SIG-M5 treated with dmso at 0.1 percent for 504 hours (cell line): ENCODE measurements around the gene R3HDM2.

Experiments used
- DNase-seq: peaks from one replicate; lab custom pipeline; 2025; ENCODE audit not compliant: unreplicated experiment; lab: John Stamatoyannopoulos, UW

Gene R3HDM2

DNA sequence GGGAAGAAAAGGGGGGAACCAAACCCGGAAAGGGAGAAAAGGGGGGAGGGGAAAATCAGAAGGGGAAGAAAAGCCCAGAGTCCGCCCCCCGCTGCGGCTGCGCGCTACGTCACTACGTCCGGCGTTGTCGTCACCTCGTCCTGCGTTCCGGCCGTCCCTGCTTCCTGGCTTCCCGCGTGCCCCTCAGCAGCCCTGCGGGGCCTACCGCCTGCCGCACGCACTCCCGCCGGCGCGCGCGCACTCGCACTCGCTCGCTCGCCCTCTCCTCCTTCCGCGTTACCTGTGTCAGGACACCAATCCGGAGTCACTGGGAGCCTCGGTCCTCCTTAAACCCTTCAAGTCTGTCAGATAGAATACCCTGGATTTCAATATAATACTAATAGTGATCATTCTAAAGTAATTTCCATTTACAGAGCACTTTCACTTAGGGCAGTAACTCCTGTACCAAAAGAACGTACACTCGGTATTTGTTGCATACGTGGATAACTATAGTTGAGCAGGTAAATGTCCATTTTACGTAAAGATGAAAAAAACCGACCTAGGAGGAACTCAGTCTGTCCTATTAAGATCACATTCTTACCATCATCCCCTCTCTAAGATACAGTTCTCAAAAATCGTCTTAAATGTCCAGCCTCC, at the start of gene R3HDM2:
Gene R3HDM2 (minus strand): TSS at position 113 of the 636 bp plus-strand sequence. CDS start 120,615 bp downstream, outside the sequence.
- DNase-seq = peak; percentile 98

DNA sequence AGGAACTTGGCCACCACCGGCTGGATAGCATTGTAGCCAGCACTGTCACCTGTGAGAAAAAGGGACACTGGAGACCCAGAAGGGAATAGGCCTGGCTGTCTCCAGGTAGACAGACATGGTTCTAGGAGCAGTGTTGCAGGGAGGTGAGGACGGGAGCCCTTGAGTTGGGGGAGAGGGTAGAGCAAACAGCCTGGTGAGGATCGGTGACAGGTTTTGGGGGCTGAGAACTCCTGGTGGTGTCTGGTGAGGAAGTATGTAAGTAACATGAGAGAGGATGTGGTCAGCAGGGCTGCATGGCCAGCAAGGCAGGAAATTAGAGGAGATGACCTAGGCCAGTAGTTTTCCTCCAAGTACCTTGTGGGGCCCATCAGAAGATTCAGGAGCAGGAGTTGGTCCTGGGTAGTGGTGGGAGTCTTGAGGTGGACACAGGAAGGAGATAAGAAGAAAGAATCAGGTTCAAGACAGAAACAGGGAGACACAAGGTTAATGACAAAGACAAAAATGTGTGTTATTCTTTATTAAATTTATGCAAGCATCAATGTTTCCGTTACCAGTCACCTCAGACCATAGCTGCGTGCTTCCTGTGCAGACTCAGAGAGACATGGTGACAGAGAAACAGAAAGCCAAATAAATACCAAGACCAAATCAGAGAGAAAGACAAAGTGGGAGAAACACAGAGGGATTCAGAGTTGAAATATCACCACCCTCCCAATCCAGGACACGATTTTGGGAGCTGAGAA, 48.7 kb upstream of the R3HDM2 start, which contains the start of gene ARHGAP9:
Gene ARHGAP9 (minus strand): TSS at position 491 of the 740 bp plus-strand sequence. CDS start 460 bp downstream, at position 31.
- no peak for DNase-seq

DNA sequence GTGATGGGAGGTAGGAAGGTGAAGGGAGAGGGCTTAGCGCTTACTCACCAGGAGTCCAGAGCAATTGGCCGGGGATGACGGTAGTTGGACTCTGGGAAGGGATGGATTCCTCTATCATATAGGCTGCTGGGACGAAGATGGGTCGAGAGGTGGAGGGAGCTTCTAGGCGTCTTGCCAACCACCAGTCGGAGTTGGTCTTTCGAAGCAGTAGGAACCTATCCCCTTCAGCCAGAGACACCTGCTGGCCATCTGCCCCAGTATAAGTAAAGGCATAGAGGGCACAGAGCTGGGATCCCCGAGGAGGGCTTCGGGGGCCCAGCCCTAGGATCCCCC, 48.2 kb upstream of the R3HDM2 start:
- no peak for DNase-seq

DNA sequence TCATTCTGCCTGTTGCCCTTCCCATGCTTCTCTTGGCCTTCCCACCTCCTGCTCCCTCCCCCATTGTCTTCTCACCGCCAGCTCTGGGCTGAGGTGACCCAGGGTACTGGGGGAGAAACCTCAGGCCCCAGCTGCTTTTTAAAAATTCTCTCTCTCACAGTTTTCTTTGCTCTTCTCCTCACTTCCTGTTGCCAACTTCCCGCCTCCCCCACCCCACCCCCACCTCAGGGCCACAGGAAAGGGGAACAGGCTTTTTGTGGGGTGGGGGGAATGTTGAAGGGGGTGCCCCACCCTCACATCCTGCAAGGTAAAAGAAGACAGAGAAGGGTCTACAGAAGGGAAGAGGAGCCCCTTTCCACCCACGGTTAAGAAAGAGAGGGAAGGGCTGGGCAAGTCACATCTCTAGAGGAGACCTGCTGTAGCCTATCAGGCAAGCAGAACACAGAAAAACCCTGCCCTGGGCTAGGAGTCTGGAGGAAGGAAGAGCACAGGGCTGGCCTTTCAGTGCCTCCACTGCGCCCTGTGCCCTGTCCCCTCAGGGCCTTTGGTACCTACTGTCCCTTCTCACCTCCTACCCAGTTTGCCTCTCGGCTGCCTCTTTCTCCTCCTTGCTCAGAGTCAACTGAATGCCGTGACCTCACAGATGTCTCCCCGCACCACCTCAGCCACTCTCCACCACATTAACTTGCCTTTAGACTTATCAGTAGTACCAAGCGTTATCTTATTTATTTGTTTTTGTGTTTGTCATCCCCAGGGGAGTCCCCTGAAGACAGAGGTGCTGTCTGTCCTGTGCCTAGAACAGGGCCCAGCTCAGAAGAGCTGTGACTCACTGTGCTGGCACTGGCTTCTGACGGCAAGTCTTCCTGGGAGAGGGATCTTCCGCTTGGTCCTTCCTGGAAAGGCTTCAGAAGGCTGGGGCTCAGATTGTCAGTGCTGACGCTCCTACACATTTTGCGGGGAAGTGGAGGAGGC, 47.2 kb upstream of the R3HDM2 start:
- DNase-seq = peak; percentile 68

DNA sequence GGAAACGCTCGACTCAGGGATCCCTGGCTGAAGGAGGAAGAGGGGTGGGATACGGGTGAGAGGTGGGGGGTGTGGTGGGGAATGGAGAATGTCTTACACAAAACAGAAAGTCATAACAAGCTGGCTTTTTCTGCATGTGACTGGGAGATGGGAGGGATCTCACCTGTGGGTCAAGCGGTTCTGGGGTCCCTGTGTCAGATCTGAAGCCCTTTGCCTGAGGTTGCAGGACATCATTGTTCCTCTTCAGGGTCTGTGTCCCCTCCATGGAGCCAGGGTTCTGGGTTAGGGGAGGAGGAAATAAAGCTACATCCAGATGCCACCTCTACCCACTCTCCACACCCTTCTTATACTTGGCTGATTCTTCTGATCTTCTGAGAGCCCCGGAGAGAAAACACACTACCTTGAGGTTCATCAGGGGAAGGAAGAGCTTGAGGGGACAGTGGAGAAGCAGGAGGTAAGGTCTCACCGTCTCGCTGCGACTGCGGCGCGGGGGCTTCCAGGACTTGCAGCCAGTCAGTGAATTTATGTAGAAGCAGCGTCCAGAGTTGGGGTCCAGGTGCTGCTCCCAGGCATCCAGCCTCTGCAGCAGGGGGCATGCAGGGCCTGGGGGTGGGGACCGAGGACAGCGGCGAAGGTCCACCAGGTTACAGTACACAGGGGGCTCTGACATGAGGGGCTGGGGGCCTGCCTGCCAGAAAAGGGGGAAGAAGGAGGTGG, 46.3 kb upstream of the R3HDM2 start:
- DNase-seq = no peak

DNA sequence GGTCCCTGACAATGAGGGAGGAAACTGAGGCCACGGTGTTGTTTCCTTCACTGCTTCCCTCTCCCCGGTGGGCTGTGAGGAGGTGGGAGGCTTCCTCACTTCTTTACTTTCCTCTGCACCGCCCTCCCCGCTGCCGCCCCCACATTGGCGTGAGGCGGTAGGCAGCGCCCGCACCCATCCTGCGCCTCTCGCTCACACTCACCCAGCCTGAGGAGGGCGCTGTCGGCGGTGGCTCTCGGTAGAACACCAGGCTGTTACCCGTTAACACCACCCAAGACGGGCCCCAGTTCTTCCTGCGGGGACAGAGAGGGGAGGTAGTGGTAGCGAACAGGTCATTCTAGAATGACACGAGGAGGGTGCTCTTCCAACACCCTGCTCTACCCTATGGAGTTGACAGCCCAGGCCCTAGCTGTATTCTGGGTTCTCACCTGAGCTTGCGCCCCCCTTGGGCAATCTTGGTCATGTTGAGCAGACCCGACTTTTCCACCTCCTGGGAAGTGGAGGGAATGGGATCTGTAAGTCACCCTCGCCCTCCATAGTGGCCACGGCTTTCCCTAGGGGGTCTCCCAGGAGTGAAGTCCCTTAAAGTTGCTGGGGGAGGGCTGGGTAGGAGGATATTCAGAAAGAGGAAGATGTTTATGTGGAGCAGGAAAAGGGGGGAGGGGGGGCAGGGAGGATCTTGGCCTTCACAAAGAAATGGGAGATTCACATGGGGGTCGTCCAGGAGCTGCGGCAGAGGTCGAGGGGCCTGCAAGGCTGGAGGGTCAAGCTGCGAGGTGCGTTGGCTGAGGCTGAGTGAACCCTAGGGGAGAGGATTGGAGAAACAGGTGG, 45.5 kb upstream of the R3HDM2 start:
- peak; percentile 29 for DNase-seq

DNA sequence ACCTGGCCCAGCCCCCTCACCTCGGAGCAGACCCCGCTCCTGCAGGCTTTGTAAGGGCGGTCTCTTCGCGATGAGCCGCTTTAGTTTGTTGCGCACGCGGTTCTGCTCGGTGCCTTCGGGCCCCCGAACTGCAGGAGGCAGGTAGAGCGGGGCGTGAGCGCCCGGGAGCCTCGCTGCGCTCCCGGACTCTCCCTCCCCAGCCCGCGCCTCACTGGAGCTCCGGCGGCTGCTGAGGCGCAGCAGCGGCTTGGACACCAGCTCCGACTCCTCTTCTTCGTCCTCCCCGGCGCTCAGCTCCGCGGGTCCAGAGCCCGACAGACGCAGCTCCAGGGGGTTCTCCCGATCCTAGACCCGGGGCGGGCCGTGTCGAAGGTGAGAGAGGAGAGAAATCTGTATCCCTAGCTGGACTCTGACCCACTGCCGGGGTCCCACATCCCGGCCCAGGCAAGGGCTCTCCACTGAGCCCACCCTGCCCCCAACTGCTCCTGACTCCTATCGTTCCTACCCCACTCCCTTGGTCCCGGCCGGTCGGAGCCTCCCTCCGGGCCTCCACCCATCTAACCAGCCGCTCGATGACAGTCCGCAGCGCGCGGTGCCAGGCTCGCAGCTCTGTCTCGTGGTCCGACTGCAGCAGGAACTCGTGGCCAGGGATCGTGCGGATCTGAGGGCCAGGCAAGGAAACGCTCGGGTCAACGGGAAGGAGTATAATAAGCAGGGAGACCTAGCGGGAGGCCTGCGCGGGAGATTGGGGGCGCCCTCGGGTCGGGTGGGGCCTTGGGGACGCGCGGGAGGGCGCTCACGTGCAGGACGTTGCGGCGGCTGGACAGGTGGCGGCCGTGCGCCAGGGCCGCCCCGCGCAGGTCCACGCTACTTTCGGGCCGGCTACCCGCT, 44.7 kb upstream of the R3HDM2 start:
- DNase-seq = no peak

DNA sequence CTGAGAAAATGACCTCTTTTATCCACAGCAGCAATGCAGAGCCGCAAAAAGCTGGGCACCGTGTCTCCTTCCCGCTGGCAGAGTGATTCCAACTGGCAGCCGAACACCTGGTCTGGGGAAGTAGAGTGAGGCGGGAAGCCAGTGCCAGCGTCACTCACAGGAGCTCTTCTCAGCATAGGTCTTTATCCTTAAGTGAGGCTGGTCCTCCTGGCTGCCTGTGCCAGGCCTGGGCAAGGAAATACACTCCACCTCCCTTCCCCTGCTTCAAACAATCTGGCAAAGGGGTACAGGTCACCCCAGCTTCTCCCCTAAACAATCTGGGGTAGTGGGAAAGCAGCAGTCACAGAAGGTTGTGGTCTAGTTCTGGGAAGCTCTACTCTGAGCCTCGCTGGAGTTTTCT, 44.0 kb upstream of the R3HDM2 start:
- no peak for DNase-seq

DNA sequence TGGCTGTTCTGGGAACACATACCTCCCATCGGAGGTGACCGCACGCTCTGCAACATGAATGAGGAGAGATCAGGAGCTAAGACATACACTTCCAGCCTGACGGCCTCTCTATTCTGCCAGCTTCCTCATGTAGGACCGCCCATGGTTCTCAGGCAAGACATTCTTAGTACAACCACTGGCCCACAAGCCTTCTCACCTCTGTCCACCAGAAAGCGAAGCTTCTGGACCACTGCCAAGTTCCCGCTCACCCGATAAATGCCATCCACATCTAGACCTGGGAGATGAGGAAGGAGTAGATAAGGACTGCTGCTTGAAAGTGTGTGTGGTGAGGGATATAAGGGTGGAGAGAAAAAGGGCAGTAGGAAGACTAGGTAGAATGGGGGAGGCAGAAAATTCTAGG, 43.6 kb upstream of the R3HDM2 start:
- no peak for DNase-seq

DNA sequence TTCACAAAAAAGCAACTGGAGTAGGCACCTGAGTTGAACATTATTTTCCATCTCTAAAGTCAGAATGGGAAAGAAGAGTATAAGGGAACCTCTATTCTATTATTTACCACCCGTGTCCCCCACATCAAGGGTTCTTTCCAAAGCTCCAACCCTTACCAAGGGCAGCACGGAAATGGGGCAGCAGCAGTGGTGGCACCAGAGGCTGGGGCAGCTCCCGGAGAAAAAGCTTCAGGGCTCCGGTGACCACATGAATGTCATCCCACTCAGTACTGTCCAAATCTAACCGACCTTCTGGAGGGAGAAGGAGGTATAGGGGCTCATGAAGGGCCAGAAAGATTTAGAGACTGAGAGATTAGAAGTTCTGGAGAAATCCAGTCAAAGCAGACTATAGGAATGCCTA, 43.0 kb upstream of the R3HDM2 start:
- DNase-seq = no peak

DNA sequence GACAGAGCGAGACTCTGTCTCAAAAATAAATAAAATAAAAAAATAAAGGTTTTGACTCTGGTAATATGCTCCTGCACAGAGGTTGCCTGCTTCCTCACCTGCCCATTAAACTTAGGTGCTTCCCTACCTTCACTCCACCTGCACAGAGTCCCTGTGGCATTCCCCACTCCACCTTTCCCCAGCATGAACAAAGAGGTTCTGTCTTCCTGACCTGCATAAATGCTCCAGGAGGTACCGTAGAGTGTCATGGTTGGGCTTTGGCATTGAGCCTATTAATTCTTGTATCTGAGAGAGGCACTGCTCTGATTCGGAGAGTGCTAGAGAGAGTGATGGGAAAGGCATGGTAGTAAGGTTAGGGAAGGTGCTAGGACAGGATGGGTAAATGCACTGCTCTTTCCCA, 42.5 kb upstream of the R3HDM2 start:
- no peak for DNase-seq

DNA sequence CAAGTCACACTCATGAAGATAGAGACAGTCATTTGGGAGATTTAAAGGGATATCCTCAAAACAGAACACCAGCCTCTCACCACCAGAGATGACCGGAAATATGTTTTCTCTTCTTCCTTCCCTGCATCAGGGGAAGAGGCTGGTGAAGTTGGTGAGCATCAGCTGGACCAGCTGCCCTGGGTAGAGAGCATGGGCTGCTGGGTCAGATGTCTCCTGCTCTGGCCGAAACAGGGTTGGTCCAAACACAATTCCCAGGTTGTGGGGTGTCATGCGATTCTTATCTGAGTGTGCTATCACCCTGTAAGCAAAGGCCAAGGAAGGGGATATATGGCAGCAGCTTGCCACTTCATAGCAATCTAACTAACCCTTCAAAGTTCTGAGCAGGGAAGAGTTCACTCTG, 41.5 kb upstream of the R3HDM2 start:
- DNase-seq = no peak

DNA sequence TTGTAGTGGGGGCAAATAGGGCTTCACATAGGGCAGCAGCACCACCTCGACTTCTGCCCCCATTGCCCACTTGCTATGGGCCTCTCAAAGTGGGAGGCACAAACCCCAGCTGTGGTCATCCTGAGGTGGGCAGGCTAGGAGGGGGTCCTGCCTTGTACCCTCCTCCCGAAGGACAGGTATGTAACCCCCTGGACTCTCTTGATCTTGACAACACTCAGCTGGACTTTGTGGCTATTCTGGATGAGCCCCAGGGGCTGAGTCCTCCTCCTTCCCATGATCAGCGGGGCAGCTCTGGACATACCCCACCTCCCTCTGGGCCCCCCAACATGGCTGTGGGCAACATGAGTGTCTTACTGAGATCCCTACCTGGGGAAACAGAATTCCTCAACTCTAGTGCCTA, 40.8 kb upstream of the R3HDM2 start:
- no peak for DNase-seq

DNA sequence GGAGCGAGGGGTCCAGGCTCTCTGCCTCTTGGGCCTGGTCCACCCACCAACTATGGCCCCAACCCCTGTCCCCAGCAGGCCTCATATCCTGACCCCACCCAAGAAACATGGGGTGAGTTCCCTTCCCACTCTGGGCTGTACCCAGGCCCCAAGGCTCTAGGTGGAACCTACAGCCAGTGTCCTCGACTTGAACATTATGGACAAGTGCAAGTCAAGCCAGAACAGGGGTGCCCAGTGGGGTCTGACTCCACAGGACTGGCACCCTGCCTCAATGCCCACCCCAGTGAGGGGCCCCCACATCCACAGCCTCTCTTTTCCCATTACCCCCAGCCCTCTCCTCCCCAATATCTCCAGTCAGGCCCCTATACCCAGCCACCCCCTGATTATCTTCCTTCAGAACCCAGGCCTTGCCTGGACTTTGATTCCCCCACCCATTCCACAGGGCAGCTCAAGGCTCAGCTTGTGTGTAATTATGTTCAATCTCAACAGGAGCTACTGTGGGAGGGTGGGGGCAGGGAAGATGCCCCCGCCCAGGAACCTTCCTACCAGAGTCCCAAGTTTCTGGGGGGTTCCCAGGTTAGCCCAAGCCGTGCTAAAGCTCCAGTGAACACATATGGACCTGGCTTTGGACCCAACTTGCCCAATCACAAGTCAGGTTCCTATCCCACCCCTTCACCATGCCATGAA, 40.3 kb upstream of the R3HDM2 start:
- no peak for DNase-seq

DNA sequence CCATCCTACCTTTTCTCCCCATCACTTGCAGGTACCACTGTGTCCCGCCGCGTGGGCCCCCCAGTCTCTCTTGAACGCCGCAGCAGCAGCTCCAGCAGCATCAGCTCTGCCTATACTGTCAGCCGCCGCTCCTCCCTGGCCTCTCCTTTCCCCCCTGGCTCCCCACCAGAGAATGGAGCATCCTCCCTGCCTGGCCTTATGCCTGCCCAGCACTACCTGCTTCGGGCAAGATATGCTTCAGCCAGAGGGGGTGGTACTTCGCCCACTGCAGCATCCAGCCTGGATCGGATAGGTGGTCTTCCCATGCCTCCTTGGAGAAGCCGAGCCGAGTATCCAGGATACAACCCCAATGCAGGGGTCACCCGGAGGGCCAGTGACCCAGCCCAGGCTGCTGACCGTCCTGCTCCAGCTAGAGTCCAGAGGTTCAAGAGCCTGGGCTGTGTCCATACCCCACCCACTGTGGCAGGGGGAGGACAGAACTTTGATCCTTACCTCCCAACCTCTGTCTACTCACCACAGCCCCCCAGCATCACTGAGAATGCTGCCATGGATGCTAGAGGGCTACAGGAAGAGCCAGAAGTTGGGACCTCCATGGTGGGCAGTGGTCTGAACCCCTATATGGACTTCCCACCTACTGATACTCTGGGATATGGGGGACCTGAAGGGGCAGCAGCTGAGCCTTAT, 39.6 kb upstream of the R3HDM2 start:
- DNase-seq = no peak

DNA sequence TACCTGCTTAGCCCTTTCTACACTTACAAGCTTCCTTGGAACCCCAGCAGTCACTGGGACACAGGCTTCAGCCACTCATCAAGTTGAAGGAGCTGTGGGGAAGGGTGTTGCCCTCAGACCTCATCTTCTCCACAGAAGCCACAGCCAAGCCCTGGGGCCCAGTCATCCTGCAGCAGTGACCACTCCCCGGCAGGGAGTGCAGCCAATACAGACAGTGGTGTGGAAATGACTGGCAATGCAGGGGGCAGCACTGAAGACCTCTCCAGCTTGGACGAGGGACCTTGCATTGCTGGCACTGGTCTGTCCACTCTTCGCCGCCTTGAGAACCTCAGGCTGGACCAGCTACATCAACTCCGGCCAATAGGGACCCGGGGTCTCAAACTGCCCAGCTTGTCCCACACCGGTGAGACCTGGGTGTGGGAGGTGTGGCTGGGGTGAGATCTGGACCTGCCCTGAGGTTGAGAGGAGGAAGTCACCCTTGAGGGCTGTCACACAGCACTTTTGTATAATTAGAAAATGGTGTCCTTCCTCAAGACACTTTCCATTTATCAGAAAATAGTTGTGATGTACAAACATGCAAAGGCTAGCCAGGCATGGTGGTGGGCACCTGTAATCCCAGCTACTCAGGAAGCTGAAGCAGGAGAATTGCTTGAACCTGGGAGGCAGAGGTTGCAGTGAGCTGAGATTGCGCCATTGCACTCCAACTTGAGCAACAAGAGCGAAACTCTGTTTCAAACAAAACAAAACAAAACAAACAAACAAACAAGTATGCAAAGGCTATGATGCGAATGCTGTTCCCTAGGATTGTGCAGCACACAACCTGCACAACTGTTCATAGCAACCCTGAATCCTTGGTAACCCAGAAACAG, 38.7 kb upstream of the R3HDM2 start:
- DNase-seq = no peak

DNA sequence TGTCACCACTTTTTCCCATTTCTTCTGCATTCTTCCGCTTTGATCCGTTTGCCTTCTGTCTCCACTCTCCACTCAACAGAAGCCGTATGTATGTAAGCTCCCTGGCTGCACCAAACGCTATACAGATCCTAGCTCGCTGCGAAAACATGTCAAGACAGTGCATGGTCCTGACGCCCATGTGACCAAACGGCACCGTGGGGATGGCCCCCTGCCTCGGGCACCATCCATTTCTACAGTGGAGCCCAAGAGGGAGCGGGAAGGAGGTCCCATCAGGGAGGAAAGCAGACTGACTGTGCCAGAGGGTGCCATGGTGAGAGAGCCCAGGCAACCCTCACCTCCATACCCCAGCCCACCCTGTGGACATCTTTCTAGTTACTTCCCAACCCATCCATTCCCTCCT, 37.1 kb upstream of the R3HDM2 start:
- no peak for DNase-seq
